ENCODE results near the gene ZNF22. TPM values are rescaled to one million over a fixed set of nuclear protein-coding genes. Genes with fewer than 3 reads are reported as not detected.

The ZNF22 gene
- total and polyA plus RNA-seq, 2 of the 8 experiments (the other 6 are each of a cell fraction or from before 2014, with no cell fraction given), result 18.2 to 45.2 TPM

GRCh38 chr10:44971935-44972757, 28.6 kb upstream of the ZNF22 start:
- Histone ChIP-seq H3K18ac (ENCODE audit: extremely low read depth, low read length) (no peak overlapping the region), H3K4me2 (ENCODE audit: insufficient read depth in 1 of 2, low read depth in 2 of 2, low read length in 2 of 2) (no peak overlapping the region), H3K23ac (ENCODE audit: insufficient read length) (no peak overlapping the region), H2BK120ac (replicated peaks; ENCODE audit: low read depth, low read length) (no peak overlapping the region), H4K91ac (replicated peaks; ENCODE audit: insufficient read length, low read length) (no peak overlapping the region), H3K23me2 (ENCODE audit: low read depth, low read length) (peaks cover 14% of the 10 kb centered on the region; the same call in 1 of the 2 replicates), H3K4me3 (ENCODE audit: extremely low read depth in 1 of 4, insufficient read depth in 2 of 4, low read depth in 3 of 4, low read length in 4 of 4) (no peak overlapping the region), H3K79me2 (ENCODE audit: control insufficient read depth in 1 of 2, insufficient read depth in 2 of 2, low read length in 2 of 2) (no peaks in the 10 kb centered on the region), H4K5ac (ENCODE audit: insufficient read length, low read depth, low read length) (no peak overlapping the region), H2BK5ac (ENCODE audit: low read depth, low read length) (no peak overlapping the region), H3K27ac (ENCODE audit: low read depth, low read length) (no peak overlapping the region), H2BK12ac (ENCODE audit: low read depth, low read length) (no peak overlapping the region), H4K8ac (ENCODE audit: extremely low read depth, insufficient read depth, low read length) (no peak overlapping the region), H2BK15ac (ENCODE audit: low read length) (0 out of 2 replicates have a peak overlapping the region, but pooled peaks have one; percentile 40), H3K4me1 (replicated peaks in 1 of 4; ENCODE audit: control insufficient read depth in 3 of 4, insufficient read depth in 4 of 4, low read length in 3 of 4) (peaks cover 12 to 35% (median 27%) of the 10 kb centered on the region in 4 experiments), H2AK5ac (ENCODE audit: low read depth, low read length) (no peak overlapping the region), H2BK20ac (ENCODE audit: low read length) (no peak overlapping the region), H3K14ac (ENCODE audit: insufficient read length) (no peak overlapping the region), H2AFZ (ENCODE audit: low read length) (no peak overlapping the region), H3K56ac (replicated peaks; ENCODE audit: insufficient read length, low read depth, low read length) (no peak overlapping the region), H3K79me1 (ENCODE audit: low read depth, low read length) (peaks cover 5% of the 10 kb centered on the region; the same call in 1 of the 2 replicates), H3K4ac (replicated peaks; ENCODE audit: insufficient read length, low read depth, low read length) (no peak overlapping the region), H3K27me3 (replicated peaks in 1 of 4; ENCODE audit: control insufficient read depth in 3 of 4, extremely low read depth in 1 of 4, insufficient read depth in 3 of 4, low read length in 3 of 4) (no peaks in the 10 kb centered on the region; a peak in 1 of 7 replicates), H4K20me1 (replicated peaks in 1 of 2; ENCODE audit: control insufficient read depth in 1 of 2, insufficient read depth in 2 of 2, low read length in 2 of 2) (peaks cover 0 to 2% of the 10 kb centered on the region in 2 experiments), H3K9ac (replicated peaks in 1 of 4; ENCODE audit: extremely low read depth in 1 of 4, low read depth in 3 of 4, low read length in 3 of 4) (no peak overlapping the region), H3K36me3 (ENCODE audit: control insufficient read depth in 2 of 4, insufficient read depth in 4 of 4, low read length in 3 of 4) (peaks cover 0 to 6% (median 0%) of the 10 kb centered on the region in 4 experiments; a peak in 3 of 8 replicates), H3K9me3 (ENCODE audit: insufficient read depth in 2 of 2, low read depth in 1 of 2, low read length in 1 of 2) (no peaks in the 10 kb centered on the region)
- FAIRE-seq (no peak), DNase-seq (ENCODE audit: low read depth in 1 of 2, low spot score in 2 of 2) (no peak)
- 92% methylated on average over 12 of the region's 12 CpGs; no CpG with 5 or more reads in 1 of the 2 experiments for WGBS, 2 experiments (ENCODE audit: extremely low coverage in 1 of 2, insufficient coverage in 1 of 2, insufficient read length in 1 of 2, insufficient replicate concordance in 2 of 2, low coverage in 1 of 2, low lambda C conversion rate in 2 of 2, missing lambda C conversion rate in 1 of 2)
- ChIA-PET CTCF (ENCODE audit: partially characterized antibody) (interaction anchor here (1.2 to 2.6 kb wide), 7 partner anchors 9 to 47 kb away, joined by 4 to 26 read pairs (median 6); no protein-coding TSS in a partner anchor), POLR2A (ENCODE audit: partially characterized antibody) (interaction anchor here (0.8 to 1.9 kb wide), 5 partner anchors 9 to 39 kb away, joined by 3 to 7 read pairs (median 4); partner anchors contain the start of gene RASSF4)
- TF ChIP-seq GABPA (IDR thresholded peaks at IDR 0.05; ENCODE audit: borderline replicate concordance, insufficient read depth, low read length) (no peak), CBX8 (IDR thresholded peaks at IDR 0.05; ENCODE audit: borderline replicate concordance, low read depth, low read length) (no peak), CHD1 (IDR thresholded peaks at IDR 0.05; ENCODE audit: low read depth, low read length) (no peak), TEAD4 (IDR thresholded peaks at IDR 0.05; ENCODE audit: low read depth, low read length) (no peak), ATF3 (IDR thresholded peaks at IDR 0.05; ENCODE audit: insufficient read depth, low read depth, low read length) (no peak), USF2 (IDR thresholded peaks at IDR 0.05; ENCODE audit: low read length) (no peak), CTCF (IDR thresholded peaks at IDR 0.05; ENCODE audit: control extremely low read depth in 1 of 3, insufficient read depth in 1 of 3, low read depth in 1 of 3, low read length in 3 of 3) (no peak)
